Testis (tissue), 5 donors: ENCODE results near the gene SRSF1. TPM values are rescaled to one million over a fixed set of nuclear protein-coding genes. Genes with fewer than 3 reads are reported as not detected.

Experiments used
- DNase-seq: peaks from one replicate; pipeline ENCODE4 v3.0.0-alpha.2; 2019
- H3K27ac ChIP-seq, 2 donors: fragments of 200-600 bp; sonication (generic); one replicate each; pipeline ENCODE4 v1.5.1; 2019
- H3K27me3 ChIP-seq: fragments of 200-600 bp; sonication (generic); one replicate; pipeline ENCODE4 v1.5.1; 2019
- H3K36me3 ChIP-seq: fragments of 200-600 bp; sonication (generic); one replicate; pipeline ENCODE4 v1.5.1; 2017; ENCODE audit warnings: low read depth; ENCODE audit errors: missing control alignments
- H3K4me1 ChIP-seq: fragments of 200-600 bp; sonication (generic); one replicate; pipeline ENCODE4 v1.5.1; 2019
- H3K4me3 ChIP-seq, 2 donors: fragments of 200-600 bp; sonication (generic); one replicate each; pipeline ENCODE4 v1.5.1; 2017 to 2019
- H3K9me3 ChIP-seq: fragments of 200-600 bp; sonication (generic); one replicate; pipeline ENCODE4 v1.5.1; 2017
- CTCF ChIP-seq, 3 experiments: fragments of 450-650 bp in 2 of 3; fragments of 200-600 bp in 1 of 3; sonication (generic) in 1 of 3; IDR thresholded peaks; one replicate each; pipeline ENCODE4 v1.5.1; 2016 to 2019; ENCODE audit warnings: antibody characterized with exemption in 3 of 3, mild to moderate bottlenecking in 2 of 3, moderate library complexity in 1 of 3
- POLR2A ChIP-seq: fragments of 450-650 bp; IDR thresholded peaks from one replicate; pipeline ENCODE4 v1.6.1; 2017; ENCODE audit warnings: antibody characterized with exemption, mild to moderate bottlenecking, moderate library complexity
- WGBS, 2 donors: methylation state at CpG; one replicate each; pipeline ENCODE4 v1.1.5; 2018; 5-methylcytosine and 5-hydroxymethylcytosine counted together
- intact Hi-C: fragments of 100-400 bp; cut with DNase I; formaldehyde crosslinking; loops from one replicate; pipeline ENCODE4 v1.15.1; 2023; ENCODE audit warnings: low total_unique reads
- long read RNA-seq, 2 donors: transcript quantifications; one replicate each; lab custom pipeline, GENCODE V29; 2026
- polyA plus RNA-seq: library from polyadenylated mRNA; stranded (reverse); fragments of 350-450 nt; fragmentation: Illumina TruSeq; extraction: RNeasy Lipid Tissue Mini Kit (QIAGEN cat#74804); gene quantifications from one replicate; pipeline ENCODE4 v1.2.3, GENCODE V29; 2014; ENCODE audit warnings: low read depth, low replicate concordance; ENCODE audit not compliant: insufficient read depth
- total RNA-seq, 2 donors: library from RNA; depleted of rRNA; stranded (reverse); fragments of >200 nt; gene quantifications; one replicate each; pipeline ENCODE4 v1.2.3, GENCODE V29; 2016

The SRSF1 gene, protein sequence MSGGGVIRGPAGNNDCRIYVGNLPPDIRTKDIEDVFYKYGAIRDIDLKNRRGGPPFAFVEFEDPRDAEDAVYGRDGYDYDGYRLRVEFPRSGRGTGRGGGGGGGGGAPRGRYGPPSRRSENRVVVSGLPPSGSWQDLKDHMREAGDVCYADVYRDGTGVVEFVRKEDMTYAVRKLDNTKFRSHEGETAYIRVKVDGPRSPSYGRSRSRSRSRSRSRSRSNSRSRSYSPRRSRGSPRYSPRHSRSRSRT
- total RNA-seq (100 to 1,000 TPM; 150 to 159 TPM), polyA plus RNA-seq (128 TPM)
- long read RNA-seq, donor 1, transcript SRSF1-201 (4 exons, 1,513 nt) = major isoform, 59 of 81 reads
- long read RNA-seq, donor 1, transcript SRSF1-202 (2 exons, 689 nt) = minor isoform, 5 of 81 reads
- long read RNA-seq, donor 1, transcript SRSF1-204 (4 exons, 1,720 nt) = minor isoform, 8 of 81 reads
- long read RNA-seq, donor 1, transcript SRSF1-205 (3 exons, 3,117 nt) = minor isoform, 8 of 81 reads
- long read RNA-seq, donor 1, partial matches to known transcripts = 0 of 81 reads
- long read RNA-seq, donor 1, other reads (novel, unspliced or antisense) = 0 of 81 reads
- long read RNA-seq, donor 2, transcript SRSF1-201 (4 exons, 1,513 nt) = major isoform, 38 of 42 reads
- long read RNA-seq, donor 2, partial matches to known transcripts = 0 of 42 reads
- long read RNA-seq, donor 2, other reads (novel, unspliced or antisense) = 0 of 42 reads

GRCh38 chr17:58006924-58007780 is at the start of gene SRSF1:
SRSF1 (minus strand) TSS chr17:58007246; CDS start chr17:58007137, 109 bp downstream.
- 0 to 1% methylated on average over 40 to 86 of the region's 86 CpGs for WGBS, 2 donors
- Histone ChIP-seq H3K27me3 (no peaks in the 10 kb centered on the region), H3K4me3 (peak within 1 kb of the TSS; percentile 96), H3K9me3 (no peaks in the 10 kb centered on the region), H3K27ac (peak within 1 kb of the TSS; percentile 99), H3K4me1 (peaks cover 18% of the 10 kb centered on the region), H3K36me3 (no peaks in the 10 kb centered on the region)
- peak; percentile 97 for DNase-seq
- TF ChIP-seq POLR2A (peak; percentile 71), CTCF (IDR thresholded peaks at IDR 0.05) (no peak)
- intact Hi-C loops = no loop called here

DNA sequence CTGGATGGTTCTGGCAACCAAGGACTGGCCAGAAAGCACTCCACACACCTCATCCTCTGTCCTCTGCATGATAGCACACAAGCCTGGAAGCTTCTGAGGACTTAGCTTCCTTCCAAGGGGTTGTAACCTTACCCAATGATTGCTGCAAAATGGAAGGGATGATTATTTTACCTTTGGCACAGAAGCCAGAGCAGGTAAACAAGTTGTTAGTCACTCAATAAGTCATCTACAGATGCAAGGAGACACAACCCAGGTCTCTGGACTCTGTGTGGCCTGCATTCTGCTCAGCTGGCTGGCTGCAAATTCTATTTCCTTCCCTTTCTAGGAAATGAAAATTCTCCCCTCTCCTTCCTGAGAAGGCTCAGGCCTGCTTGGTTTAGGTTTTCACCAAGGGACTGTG is 49.4 kb upstream of the SRSF1 start:
- Histone ChIP-seq H3K27me3 (no peaks in the 10 kb centered on the region), H3K4me1 (peaks cover 5% of the 10 kb centered on the region), H3K27ac (no peak overlapping the region), H3K9me3 (no peaks in the 10 kb centered on the region), H3K4me3 (no peak overlapping the region), H3K36me3 (no peaks in the 10 kb centered on the region)
- TF ChIP-seq CTCF (IDR thresholded peaks at IDR 0.05) = no peak
- no peak for TF ChIP-seq POLR2A
- no peak for DNase-seq
- intact Hi-C loops = no loop called here

DNA sequence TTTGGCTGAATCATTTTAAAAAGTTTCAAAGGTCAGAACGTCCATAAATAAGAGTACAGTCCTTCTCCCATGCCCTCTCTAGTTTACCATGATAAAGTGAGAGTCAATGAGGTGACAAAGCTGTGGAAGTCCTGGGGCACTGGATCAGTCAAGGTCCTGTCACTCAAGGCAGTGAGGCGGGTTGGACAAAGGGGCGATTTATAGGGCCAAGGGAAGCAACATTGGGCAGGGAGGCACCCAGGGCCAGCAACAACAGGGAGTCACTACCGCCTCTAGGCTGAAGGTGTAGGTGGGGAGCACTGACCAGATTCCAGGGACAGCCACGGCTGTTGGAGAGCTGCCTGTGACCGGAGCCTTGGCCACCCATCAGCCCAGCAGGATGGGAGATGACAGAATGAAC is 47.6 kb upstream of the SRSF1 start:
- TF ChIP-seq POLR2A (no peak), CTCF (IDR thresholded peaks at IDR 0.05) (no peak)
- DNase-seq = no peak
- no peaks in the 10 kb centered on the region for H3K4me1 ChIP-seq
- H3K27ac ChIP-seq = no peak overlapping the region
- H3K4me3 ChIP-seq = no peak overlapping the region
- H3K9me3 ChIP-seq = no peaks in the 10 kb centered on the region
- H3K27me3 ChIP-seq = no peaks in the 10 kb centered on the region
- 82 to 86% methylated on average over 6 of the region's 6 CpGs for WGBS, 2 donors
- H3K36me3 ChIP-seq = no peaks in the 10 kb centered on the region
- intact Hi-C loops = no loop called here

DNA sequence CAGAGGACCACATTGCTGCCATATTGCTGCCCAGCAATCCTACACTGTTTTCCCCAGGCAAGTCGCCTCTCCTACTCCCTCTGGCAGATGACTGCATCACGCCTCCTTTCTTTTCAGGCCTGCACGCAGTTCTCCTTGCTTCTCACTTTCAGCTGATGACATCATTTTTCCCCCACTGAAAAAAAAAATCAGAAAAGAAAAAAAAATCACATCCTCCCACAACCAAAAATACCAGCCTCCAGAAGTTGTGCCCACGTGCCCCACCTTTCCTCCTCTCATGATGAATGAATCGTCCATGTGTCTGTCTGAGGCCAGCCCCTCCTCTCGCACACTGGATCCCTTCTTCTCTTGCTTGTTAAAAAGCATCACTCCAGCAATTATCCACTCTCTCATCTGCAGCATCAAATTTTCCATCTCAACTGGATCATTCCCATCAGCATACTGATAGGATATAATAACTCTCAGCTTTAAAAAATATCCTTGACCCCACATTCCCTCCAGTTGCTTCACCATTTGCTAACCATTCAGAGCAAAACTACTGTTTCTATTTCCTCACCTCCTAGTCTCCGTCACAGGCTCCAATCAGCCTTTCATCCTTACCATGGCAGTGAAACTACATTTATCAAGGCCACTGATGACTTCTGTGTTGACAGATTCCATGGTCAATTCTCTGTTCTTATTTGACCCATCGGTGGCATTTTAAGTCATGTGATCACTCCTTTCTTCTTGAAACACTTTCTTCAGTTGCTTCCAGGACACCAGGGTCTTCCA is 46.1 kb upstream of the SRSF1 start:
- Histone ChIP-seq H3K4me3 (no peak overlapping the region), H3K27me3 (no peaks in the 10 kb centered on the region), H3K4me1 (no peaks in the 10 kb centered on the region), H3K9me3 (no peaks in the 10 kb centered on the region), H3K36me3 (no peaks in the 10 kb centered on the region), H3K27ac (no peak overlapping the region)
- 71 to 74% methylated on average over 8 of the region's 8 CpGs for WGBS, 2 donors
- intact Hi-C loops = no loop called here
- TF ChIP-seq CTCF (IDR thresholded peaks at IDR 0.05) (no peak), POLR2A (no peak)
- no peak for DNase-seq
